ENCODE measurements around the gene MSL3B.

- TF ChIP-seq CTCF (IDR thresholded peaks at IDR 0.05; ENCODE audit: low read length) (no peak), EZH2phosphoT487 (IDR thresholded peaks at IDR 0.05; ENCODE audit: low read length) (no peak)
These were observed 14.2 kb upstream of the MSL3B start for GRCh38 chr2:233882353-233882752.
